DND-41 (cell line): ENCODE data around the gene NIT1.

Source experiments
- EZH2 ChIP-seq: IDR thresholded peaks from 3 replicates; pipeline ENCODE4 v1.6.1; 2012; ENCODE audit warnings: borderline replicate concordance, low read depth, mild to moderate bottlenecking, moderate library complexity, low read length, inconsistent platforms; ENCODE audit not compliant: severe bottlenecking
- TF ChIP-seq, protein P1 (sequence below): IDR thresholded peaks from 2 replicates; pipeline ENCODE4 v1.5.1; 2012; ENCODE audit warnings: borderline replicate concordance, low read length, moderate library complexity, mild to moderate bottlenecking; ENCODE audit not compliant: poor library complexity, severe bottlenecking; ENCODE audit errors: extremely low read depth

DNA sequence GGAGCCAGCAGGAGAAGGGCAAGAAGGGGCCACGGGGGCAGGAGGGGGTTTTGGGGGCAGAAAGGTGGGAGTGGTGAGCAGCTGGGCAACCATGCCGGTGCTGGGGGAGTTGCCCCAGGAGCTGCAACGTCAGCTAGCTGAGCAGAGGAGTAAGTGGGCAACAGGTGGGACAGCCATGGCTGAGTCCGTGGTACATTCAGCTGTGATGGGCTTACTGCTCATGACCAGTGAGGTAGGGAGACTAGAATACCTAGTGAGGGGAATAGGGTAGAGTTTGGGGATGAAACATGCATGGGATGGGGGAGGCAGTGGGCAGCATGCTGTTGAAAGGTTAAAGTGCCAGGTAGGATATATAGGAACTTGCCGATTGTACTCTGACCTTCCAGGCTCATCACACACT is 43.7 kb downstream of the NIT1 start:
- TF ChIP-seq, protein P1, sequence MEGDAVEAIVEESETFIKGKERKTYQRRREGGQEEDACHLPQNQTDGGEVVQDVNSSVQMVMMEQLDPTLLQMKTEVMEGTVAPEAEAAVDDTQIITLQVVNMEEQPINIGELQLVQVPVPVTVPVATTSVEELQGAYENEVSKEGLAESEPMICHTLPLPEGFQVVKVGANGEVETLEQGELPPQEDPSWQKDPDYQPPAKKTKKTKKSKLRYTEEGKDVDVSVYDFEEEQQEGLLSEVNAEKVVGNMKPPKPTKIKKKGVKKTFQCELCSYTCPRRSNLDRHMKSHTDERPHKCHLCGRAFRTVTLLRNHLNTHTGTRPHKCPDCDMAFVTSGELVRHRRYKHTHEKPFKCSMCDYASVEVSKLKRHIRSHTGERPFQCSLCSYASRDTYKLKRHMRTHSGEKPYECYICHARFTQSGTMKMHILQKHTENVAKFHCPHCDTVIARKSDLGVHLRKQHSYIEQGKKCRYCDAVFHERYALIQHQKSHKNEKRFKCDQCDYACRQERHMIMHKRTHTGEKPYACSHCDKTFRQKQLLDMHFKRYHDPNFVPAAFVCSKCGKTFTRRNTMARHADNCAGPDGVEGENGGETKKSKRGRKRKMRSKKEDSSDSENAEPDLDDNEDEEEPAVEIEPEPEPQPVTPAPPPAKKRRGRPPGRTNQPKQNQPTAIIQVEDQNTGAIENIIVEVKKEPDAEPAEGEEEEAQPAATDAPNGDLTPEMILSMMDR = no peak
- TF ChIP-seq EZH2 = no peak
